ENCODE measurements around the gene TMEM169. TPM values are rescaled to one million over a fixed set of nuclear protein-coding genes. Genes with fewer than 3 reads are reported as not detected.

TMEM169 gene
- total RNA-seq, 6 experiments from 2014 or later = 0.29 to 2.7 (median 1.0) TPM

- Histone ChIP-seq H3K27ac (no peak overlapping the region), H3K36me3 (peaks cover 0 to 54% (median 17%) of the 10 kb centered on the region in 4 donors), H3K9me3 (no peaks in the 10 kb centered on the region), H3K4me3 (no peak overlapping the region), H3K4me1 (peaks cover 0 to 42% (median 15%) of the 10 kb centered on the region in 4 donors), H3K27me3 (no peaks in the 10 kb centered on the region)
- 35% methylated on average over 1 of the region's 1 CpG for WGBS (ENCODE audit: insufficient coverage, low coverage, low lambda C conversion rate, missing lambda C conversion rate)
- DNase-seq (no peak), ATAC-seq (no peak)
- intact Hi-C loops (cut with DNase I) = no loop called here
- TF ChIP-seq CTCF (IDR thresholded peaks at IDR 0.05) (no peak), POLR2A (IDR thresholded peaks at IDR 0.05) (no peak)
Measured at GRCh38 chr2:216064665-216065064, 17.1 kb upstream of the TMEM169 start.

- no peak for TF ChIP-seq POLR2A (IDR thresholded peaks at IDR 0.05)
- TF ChIP-seq CTCF (IDR thresholded peaks at IDR 0.05) = no peak
- WGBS (ENCODE audit: insufficient coverage, low coverage, low lambda C conversion rate, missing lambda C conversion rate) = 64% methylated on average over 5 of the region's 5 CpGs
- Histone ChIP-seq H3K4me1 (peaks cover 0 to 49% (median 22%) of the 10 kb centered on the region in 4 donors), H3K36me3 (peaks cover 0 to 44% (median 17%) of the 10 kb centered on the region in 4 donors), H3K27ac (no peak overlapping the region), H3K9me3 (no peaks in the 10 kb centered on the region), H3K4me3 (no peak overlapping the region), H3K27me3 (no peaks in the 10 kb centered on the region)
- intact Hi-C loops (cut with DNase I) = no loop called here
- DNase-seq (no peak), ATAC-seq (peak in 2 of 4 donors; percentile 27 to 42)
Measured at GRCh38 chr2:216066230-216066629, 15.5 kb upstream of the TMEM169 start.

GRCh38 chr2:216069028-216069427, 12.7 kb upstream of the TMEM169 start:
- WGBS (ENCODE audit: insufficient coverage, low coverage, low lambda C conversion rate, missing lambda C conversion rate) = 89% methylated on average over 2 of the region's 2 CpGs
- ATAC-seq = no peak
- no peaks in the 10 kb centered on the region for H3K27me3 ChIP-seq
- H3K36me3 ChIP-seq = peaks cover 0 to 43% (median 12%) of the 10 kb centered on the region in 4 donors
- TF ChIP-seq POLR2A (IDR thresholded peaks at IDR 0.05) (no peak), CTCF (IDR thresholded peaks at IDR 0.05) (no peak)
- intact Hi-C loops (cut with DNase I) = no loop called here
- H3K9me3 ChIP-seq = no peaks in the 10 kb centered on the region
- peaks cover 0 to 71% (median 33%) of the 10 kb centered on the region in 4 donors for H3K4me1 ChIP-seq
- H3K4me3 ChIP-seq = no peak overlapping the region
- no peak for DNase-seq
- no peak overlapping the region for H3K27ac ChIP-seq

- H3K27ac ChIP-seq = peak overlapping the region in 2 of 3 donors; percentile 26 to 57
- TF ChIP-seq CTCF (IDR thresholded peaks at IDR 0.05) (peak in 3 of 4 donors; percentile 5 to 12 (median 7)), POLR2A (IDR thresholded peaks at IDR 0.05) (no peak)
- peak; percentile 38 to 59 (median 49) for ATAC-seq
- peaks cover 0 to 83% (median 34%) of the 10 kb centered on the region in 4 donors for H3K4me1 ChIP-seq
- 29% methylated on average over 6 of the region's 6 CpGs for WGBS (ENCODE audit: insufficient coverage, low coverage, low lambda C conversion rate, missing lambda C conversion rate)
- H3K9me3 ChIP-seq = no peaks in the 10 kb centered on the region
- H3K4me3 ChIP-seq = no peak overlapping the region
- intact Hi-C loops (cut with DNase I) = no loop called here
- H3K27me3 ChIP-seq = no peaks in the 10 kb centered on the region
- DNase-seq = no peak
- H3K36me3 ChIP-seq = peaks cover 0 to 33% (median 5%) of the 10 kb centered on the region in 4 donors
Measured at GRCh38 chr2:216070195-216070594, 11.5 kb upstream of the TMEM169 start.

Measured in right lobe of liver (tissue), 6 donors.